K562 (cell line): ENCODE results near the gene ZNF319. TPM values are rescaled to one million over a fixed set of nuclear protein-coding genes. Genes with fewer than 3 reads are reported as not detected.

ENCODE experiments used
- CCNT2 ChIP-seq: IDR thresholded peaks from 2 replicates; pipeline ENCODE4 v1.6.1; 2011; ENCODE audit warnings: borderline replicate concordance, low read depth, mild to moderate bottlenecking, moderate library complexity, mixed read lengths, low read length; ENCODE audit not compliant: insufficient read length; ENCODE audit errors: extremely low read depth
- CHD2 ChIP-seq: IDR thresholded peaks from 2 replicates; pipeline ENCODE4 v1.6.1; 2011; ENCODE audit warnings: low read depth, low read length
- HDAC6 ChIP-seq: IDR thresholded peaks from 2 replicates; pipeline ENCODE4 v1.6.1; 2012; ENCODE audit warnings: low read depth, mild to moderate bottlenecking, control low read depth, inconsistent platforms, low read length, moderate library complexity
- HMGN3 ChIP-seq: IDR thresholded peaks from 2 replicates; pipeline ENCODE4 v1.6.1; 2011; ENCODE audit warnings: borderline replicate concordance, low read depth, mild to moderate bottlenecking, mixed read lengths, low read length; ENCODE audit not compliant: insufficient read length; ENCODE audit errors: extremely low read depth
- ILF3 ChIP-seq: fragments of 450-650 bp; IDR thresholded peaks from 2 replicates; pipeline ENCODE4 v1.6.1; 2018; ENCODE audit warnings: antibody characterized with exemption, mild to moderate bottlenecking, moderate library complexity, borderline replicate concordance
- NONO ChIP-seq, 2 experiments: fragments of 200-400 bp in 1 of 2; fragments of 450-650 bp in 1 of 2; formaldehyde crosslinking in 1 of 2; IDR thresholded peaks; 2 replicates each; pipeline ENCODE4 v1.6.1; 2017; ENCODE audit warnings: low read depth in 2 of 2, mild to moderate bottlenecking in 2 of 2, moderate library complexity in 2 of 2, low read length in 1 of 2
- RBBP5 ChIP-seq: fragments of 200-600 bp; sonication (generic); IDR thresholded peaks from 2 replicates; pipeline ENCODE4 v1.6.1; 2012; ENCODE audit warnings: borderline replicate concordance, mild to moderate bottlenecking, low read length, control low read depth, inconsistent platforms; ENCODE audit not compliant: insufficient read depth, poor library complexity, severe bottlenecking
- RBFOX2 ChIP-seq: fragments of 200-400 bp; formaldehyde crosslinking; IDR thresholded peaks from 2 replicates; pipeline ENCODE4 v1.6.1; 2017; ENCODE audit warnings: low read depth, mild to moderate bottlenecking, low read length, moderate library complexity
- RCOR1 ChIP-seq, 2 experiments: IDR thresholded peaks; 2 replicates each; pipeline ENCODE4 v1.6.1; 2012; ENCODE audit warnings: low read depth in 2 of 2, low read length in 2 of 2, borderline replicate concordance in 1 of 2, improper control_type of control experiment in 1 of 2
- SMAD1 ChIP-seq: fragments of 150-350 bp; IDR thresholded peaks from 2 replicates; pipeline ENCODE4 v1.6.1; 2014; ENCODE audit warnings: low read length, low read depth; ENCODE audit not compliant: partially characterized antibody
- SMAD3 ChIP-seq: fragments of 450-650 bp; formaldehyde crosslinking; conservative IDR thresholded peaks from 2 replicates; pipeline ENCODE4 v1.4.0; 2020; ENCODE audit warnings: mild to moderate bottlenecking
- SRSF1 ChIP-seq: fragments of 200-400 bp; formaldehyde crosslinking; IDR thresholded peaks from 2 replicates; pipeline ENCODE4 v1.6.1; 2017; ENCODE audit warnings: mild to moderate bottlenecking, low read depth, low read length, moderate library complexity
- WHSC1 ChIP-seq: IDR thresholded peaks from one replicate; pipeline ENCODE4 v1.6.1; 2012; ENCODE audit warnings: low read length, control low read depth, inconsistent platforms
- YY1 ChIP-seq, 3 experiments: IDR thresholded peaks; 2 replicates each; pipeline ENCODE4 v1.6.1; 2011; ENCODE audit warnings: low read length in 2 of 3, mild to moderate bottlenecking in 2 of 3, moderate library complexity in 2 of 3, borderline replicate concordance in 1 of 3, control low read depth in 1 of 3, low read depth in 1 of 3; ENCODE audit not compliant: insufficient read depth in 3 of 3, insufficient replicate concordance in 2 of 3, control insufficient read depth in 1 of 3, insufficient read length in 1 of 3; ENCODE audit errors: extremely low read depth in 1 of 3
- ZNF41 ChIP-seq: fragments of 250-450 bp; sonication (Bioruptor Pico); conservative IDR thresholded peaks from 2 replicates; pipeline ENCODE4 v1.4.0; 2020; ENCODE audit warnings: mild to moderate bottlenecking
- ZNF431 ChIP-seq: sonication (generic); formaldehyde crosslinking; IDR thresholded peaks from 2 replicates; pipeline ENCODE4 v1.8.0; 2022; ENCODE audit warnings: mild to moderate bottlenecking, missing genetic modification reagents
- polyA plus RNA-seq, 8 experiments: library from polyadenylated mRNA; depleted of rRNA in 4 of 8; stranded (reverse) in 5 of 8; unstranded in 3 of 8; fragments of >200 nt; fragmentation: Nextera tagmentation in 2 of 8; fragmentation: Illumina TruSeq in 1 of 8; extraction: Ambion mirVana in 2 of 8; extraction: Trizol in 1 of 8; gene quantifications; 2 replicates each; pipeline versions ENCODE4 v1.2.1 to v1.2.3, GENCODE V29; 2011 to 2014; ENCODE audit warnings: inconsistent platforms in 1 of 8, missing spikeins in 1 of 8
- total RNA-seq, 7 experiments: library from RNA; depleted of rRNA in 6 of 7; stranded (reverse); fragments of >200 nt in 6 of 7; fragmentation: Illumina TruSeq in 2 of 7; extraction: Trizol in 2 of 7; gene quantifications; 2 replicates each; pipeline versions ENCODE4 v1.2.1 to v1.2.3, GENCODE V29; 2011 to 2021; ENCODE audit warnings: low replicate concordance in 1 of 7
- TF ChIP-seq, protein P1 (sequence below): sonication (generic); formaldehyde crosslinking; IDR thresholded peaks from 2 replicates; pipeline ENCODE4 v1.9.0; 2022; ENCODE audit warnings: mild to moderate bottlenecking, missing genetic modification reagents
- TF ChIP-seq, protein P2 (sequence below), 2 experiments: IDR thresholded peaks; 2 replicates each; pipeline ENCODE4 v1.6.1; 2012; ENCODE audit warnings: improper control_type of control experiment in 2 of 2, low read depth in 2 of 2, low read length in 2 of 2, borderline replicate concordance in 1 of 2
- TF ChIP-seq, protein P3 (sequence below): fragments of 250-450 bp; sonication (Bioruptor Pico); IDR thresholded peaks from 2 replicates; pipeline ENCODE4 v1.5.0; 2020; ENCODE audit warnings: mild to moderate bottlenecking, borderline replicate concordance
- TF ChIP-seq, protein P4 (sequence below): fragments of 250-450 bp; sonication (Bioruptor Pico); IDR thresholded peaks from 2 replicates; pipeline ENCODE4 v1.8.0; 2021; ENCODE audit warnings: moderate library complexity, mild to moderate bottlenecking, inconsistent platforms

Gene ZNF319
- total and polyA plus RNA-seq, 9 of the 15 experiments (the other 6 are each of a cell fraction or from before 2014, with no cell fraction given), result 0.20 to 5.7 (median 1.4) TPM

DNA sequence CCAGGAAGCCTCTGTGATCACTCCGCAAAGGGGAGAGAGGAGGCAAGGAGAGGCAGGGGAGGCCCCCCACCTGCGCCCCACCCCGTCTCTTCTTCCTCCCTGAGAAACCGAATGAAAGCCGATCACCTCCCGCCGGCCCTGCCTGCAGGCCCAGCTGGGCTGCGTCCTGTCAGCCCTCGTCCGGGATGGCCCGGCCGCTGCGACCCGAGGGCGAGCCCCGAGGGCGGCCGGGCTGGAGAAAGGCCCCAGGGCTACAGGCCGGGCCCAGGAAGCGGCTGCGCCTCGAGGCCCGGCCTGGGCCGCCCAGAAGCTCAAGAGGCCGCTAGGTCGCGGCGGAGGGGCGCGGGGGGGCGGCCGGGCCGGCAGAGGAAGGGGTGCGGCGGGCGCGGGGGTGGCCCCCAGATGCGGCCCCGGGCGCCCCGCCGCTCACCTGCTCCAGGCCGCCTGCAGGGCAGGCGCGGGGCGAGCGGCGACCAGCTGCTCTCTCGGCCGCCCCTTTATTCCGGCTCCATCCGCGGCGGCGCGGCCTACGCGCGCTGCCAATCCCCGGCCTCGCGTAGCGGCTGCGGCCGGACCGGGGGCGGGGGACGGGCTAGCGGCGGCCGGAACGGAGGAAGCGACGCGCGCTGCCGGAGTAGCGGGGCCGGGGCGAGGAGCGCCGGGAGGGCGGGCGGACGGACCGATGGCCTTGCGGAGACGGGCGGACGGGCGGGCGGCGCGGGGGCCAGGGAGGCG, at the start of gene ZNF319 (continued):
- TF ChIP-seq RBFOX2, result peak; percentile 17
- TF ChIP-seq SRSF1, result no peak
- no peak for TF ChIP-seq SMAD3
- TF ChIP-seq ILF3, result 0 out of 2 replicates have a peak, but pooled peaks have one; percentile 55
- TF ChIP-seq ZNF431 (CRISPR knock-in tag), result 0 out of 2 replicates have a peak, but pooled peaks have one; percentile 20
- TF ChIP-seq CHD2, result no peak
- TF ChIP-seq, protein P1, sequence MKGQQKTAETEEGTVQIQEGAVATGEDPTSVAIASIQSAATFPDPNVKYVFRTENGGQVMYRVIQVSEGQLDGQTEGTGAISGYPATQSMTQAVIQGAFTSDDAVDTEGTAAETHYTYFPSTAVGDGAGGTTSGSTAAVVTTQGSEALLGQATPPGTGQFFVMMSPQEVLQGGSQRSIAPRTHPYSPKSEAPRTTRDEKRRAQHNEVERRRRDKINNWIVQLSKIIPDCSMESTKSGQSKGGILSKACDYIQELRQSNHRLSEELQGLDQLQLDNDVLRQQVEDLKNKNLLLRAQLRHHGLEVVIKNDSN, result no peak
- 0 out of 2 replicates have a peak, but pooled peaks have one; percentile 32 for TF ChIP-seq ZNF41
- TF ChIP-seq RCOR1 (IDR thresholded peaks at IDR 0.05; ENCODE audit: borderline replicate concordance in 1 of 2, low read depth in 2 of 2, low read length in 2 of 2), result no peak
- peak; percentile 29 for TF ChIP-seq HMGN3
- TF ChIP-seq, protein P2, sequence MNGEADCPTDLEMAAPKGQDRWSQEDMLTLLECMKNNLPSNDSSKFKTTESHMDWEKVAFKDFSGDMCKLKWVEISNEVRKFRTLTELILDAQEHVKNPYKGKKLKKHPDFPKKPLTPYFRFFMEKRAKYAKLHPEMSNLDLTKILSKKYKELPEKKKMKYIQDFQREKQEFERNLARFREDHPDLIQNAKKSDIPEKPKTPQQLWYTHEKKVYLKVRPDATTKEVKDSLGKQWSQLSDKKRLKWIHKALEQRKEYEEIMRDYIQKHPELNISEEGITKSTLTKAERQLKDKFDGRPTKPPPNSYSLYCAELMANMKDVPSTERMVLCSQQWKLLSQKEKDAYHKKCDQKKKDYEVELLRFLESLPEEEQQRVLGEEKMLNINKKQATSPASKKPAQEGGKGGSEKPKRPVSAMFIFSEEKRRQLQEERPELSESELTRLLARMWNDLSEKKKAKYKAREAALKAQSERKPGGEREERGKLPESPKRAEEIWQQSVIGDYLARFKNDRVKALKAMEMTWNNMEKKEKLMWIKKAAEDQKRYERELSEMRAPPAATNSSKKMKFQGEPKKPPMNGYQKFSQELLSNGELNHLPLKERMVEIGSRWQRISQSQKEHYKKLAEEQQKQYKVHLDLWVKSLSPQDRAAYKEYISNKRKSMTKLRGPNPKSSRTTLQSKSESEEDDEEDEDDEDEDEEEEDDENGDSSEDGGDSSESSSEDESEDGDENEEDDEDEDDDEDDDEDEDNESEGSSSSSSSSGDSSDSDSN (IDR thresholded peaks at IDR 0.05; ENCODE audit: borderline replicate concordance in 1 of 2, low read depth in 2 of 2, low read length in 2 of 2), result peak; percentile 99 to 100
- TF ChIP-seq YY1 (IDR thresholded peaks at IDR 0.05; ENCODE audit: borderline replicate concordance in 1 of 3, control insufficient read depth in 1 of 3, extremely low read depth in 1 of 3, insufficient read depth in 3 of 3, insufficient read length in 1 of 3, insufficient replicate concordance in 2 of 3, low read depth in 1 of 3, low read length in 2 of 3), result no peak
- TF ChIP-seq NONO (IDR thresholded peaks at IDR 0.05; ENCODE audit: low read depth in 2 of 2, low read length in 1 of 2), result peak in 1 of 2 experiments; percentile 56; a peak in 1 of 4 replicates
- TF ChIP-seq HDAC6, result no peak
- no peak for TF ChIP-seq SMAD1
- TF ChIP-seq, protein P3, sequence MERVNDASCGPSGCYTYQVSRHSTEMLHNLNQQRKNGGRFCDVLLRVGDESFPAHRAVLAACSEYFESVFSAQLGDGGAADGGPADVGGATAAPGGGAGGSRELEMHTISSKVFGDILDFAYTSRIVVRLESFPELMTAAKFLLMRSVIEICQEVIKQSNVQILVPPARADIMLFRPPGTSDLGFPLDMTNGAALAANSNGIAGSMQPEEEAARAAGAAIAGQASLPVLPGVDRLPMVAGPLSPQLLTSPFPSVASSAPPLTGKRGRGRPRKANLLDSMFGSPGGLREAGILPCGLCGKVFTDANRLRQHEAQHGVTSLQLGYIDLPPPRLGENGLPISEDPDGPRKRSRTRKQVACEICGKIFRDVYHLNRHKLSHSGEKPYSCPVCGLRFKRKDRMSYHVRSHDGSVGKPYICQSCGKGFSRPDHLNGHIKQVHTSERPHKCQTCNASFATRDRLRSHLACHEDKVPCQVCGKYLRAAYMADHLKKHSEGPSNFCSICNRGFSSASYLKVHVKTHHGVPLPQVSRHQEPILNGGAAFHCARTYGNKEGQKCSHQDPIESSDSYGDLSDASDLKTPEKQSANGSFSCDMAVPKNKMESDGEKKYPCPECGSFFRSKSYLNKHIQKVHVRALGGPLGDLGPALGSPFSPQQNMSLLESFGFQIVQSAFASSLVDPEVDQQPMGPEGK (CRISPR knock-in tag), result no peak
- TF ChIP-seq CCNT2, result peak; percentile 34
- no peak for TF ChIP-seq WHSC1
- TF ChIP-seq, protein P4, sequence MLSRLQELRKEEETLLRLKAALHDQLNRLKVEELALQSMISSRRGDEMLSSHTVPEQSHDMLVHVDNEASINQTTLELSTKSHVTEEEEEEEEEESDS (CRISPR knock-in tag), result no peak
- TF ChIP-seq RBBP5, result peak; percentile 43
